Heart right ventricle (tissue), 16 donors: ENCODE measurements around the gene LRRC9. TPM values are rescaled to one million over a fixed set of nuclear protein-coding genes. Genes with fewer than 3 reads are reported as not detected.

ENCODE experiments used
- ATAC-seq, 8 donors: fragments of 200-7000 bp; cut with Tn5 transposase; one replicate each; pipeline ENCODE4 v1.9.1; 2020; ENCODE audit warnings: mild to moderate bottlenecking in 8 of 8, moderate library complexity in 8 of 8, moderate number of reproducible peaks in 1 of 8
- DNase-seq, 2 donors: peaks; one replicate each; pipeline ENCODE4 v3.0.0-alpha.2; 2020
- H3K27ac ChIP-seq, 10 donors: fragments of 200-600 bp; sonication (generic) in 2 of 10; one replicate each; pipeline versions ENCODE4 v1.5.0 to v1.8.0; 2020 to 2022; ENCODE audit warnings: mild to moderate bottlenecking in 3 of 10
- H3K27me3 ChIP-seq, 7 donors: fragments of 200-600 bp; one replicate each; pipeline ENCODE4 v1.8.0; 2021 to 2022; ENCODE audit warnings: mild to moderate bottlenecking in 2 of 7
- H3K36me3 ChIP-seq, 9 donors: fragments of 200-600 bp; sonication (generic) in 1 of 9; one replicate each; pipeline versions ENCODE4 v1.5.0 to v1.8.0; 2020 to 2022; ENCODE audit warnings: mild to moderate bottlenecking in 2 of 9
- H3K4me1 ChIP-seq, 9 donors: fragments of 200-600 bp; sonication (generic) in 1 of 9; one replicate each; pipeline versions ENCODE4 v1.5.0 to v1.8.0; 2020 to 2022; ENCODE audit warnings: mild to moderate bottlenecking in 4 of 9
- H3K4me3 ChIP-seq, 10 donors: fragments of 200-600 bp; sonication (generic) in 2 of 10; one replicate each; pipeline versions ENCODE4 v1.5.0 to v1.8.0; 2020 to 2022; ENCODE audit warnings: mild to moderate bottlenecking in 7 of 10, moderate library complexity in 2 of 10
- H3K9me3 ChIP-seq, 11 donors: fragments of 200-600 bp in 10 of 11; sonication (generic) in 2 of 11; one replicate each; pipeline versions ENCODE4 v1.5.0 to v1.8.0; 2013 to 2022; ENCODE audit warnings: mild to moderate bottlenecking in 2 of 11, control low read depth in 1 of 11, moderate library complexity in 1 of 11
- CTCF ChIP-seq, 9 donors: fragments of 200-600 bp; sonication (generic) in 2 of 9; IDR thresholded peaks; one replicate each; pipeline versions ENCODE4 v1.5.0 to v1.8.0; 2021 to 2022; ENCODE audit warnings: antibody characterized with exemption in 9 of 9, mild to moderate bottlenecking in 5 of 9, moderate library complexity in 1 of 9
- WGBS, 2 donors: extraction: QIAGEN DNeasy Blood & Tissue Kit; methylation state at CpG; one replicate each; pipeline ENCODE4 v1.1.7; 2013; ENCODE audit warnings: inconsistent platforms in 1 of 2; 5-methylcytosine and 5-hydroxymethylcytosine counted together
- intact Hi-C, 10 donors: fragments of 100-400 bp; cut with DNase I; formaldehyde crosslinking; loops; one replicate each; pipeline versions ENCODE4 v1.11.1 to v1.14.2; 2022
- polyA plus RNA-seq, 2 donors: library from polyadenylated mRNA; stranded (reverse); fragments of 200-250 nt; gene quantifications; one replicate each; pipeline ENCODE4 v1.2.3, GENCODE V29; 2013
- total RNA-seq, 10 donors: library from RNA; stranded (reverse); fragmentation: NEBNext Ultra II Directional in 3 of 10; extraction: Animal tissue kit (Norgen Biotek cat#: 25700) in 3 of 10; gene quantifications; one replicate each; pipeline versions ENCODE4 v1.2.1 to v1.2.4, GENCODE V29; 2021 to 2023
- donor health status: Arrhythmogenic right ventricular cardiomyopathy.
- donor health status: ischemic (EF 13 %, LVEDD 7.1; RV severe dilation, severe dysfunction).
- donor health status: healthy with polysubstance abuse.
- donor health status: DM: no; HTN: yes; CAD: no.
- donor health status: DM: no; HTN: no; CAD: no.
- donor health status: ischemic (EF 25% LVEDD 6.9; RV normal size, moderate dysfunction).
- donor health status: ischemic (EF 25% LVEDD 5.7; RV mildly dilated, moderate dysfunction).
- donor health status: healthy.
- donor health status: DM: yes; HTN: yes; CAD: no.
- donor health status: Ischemic cardiomyopathy.
- donor health status: ischemic (EF 35%, LVEDD 5.7; RV mildly dilated, moderate dysfunction).
- donor health status: nonischemic (EF 11% LVEDD 7.7; RV severe dilation, severe dysfunction).
- donor health status: DM: yes; HTN: yes; CAD: no.
- donor health status: PGD.
- donor health status: ischemic (EF 29% LVEDD 5.4; RV normal size, mild dysfunction).
- donor health status: nonischemic (EF 23%, LVEDD 6.1; RV moderate dilation, normal function).

Gene LRRC9
- total and polyA plus RNA-seq, 12 donors = 0.01 to 1.7 (median 0.22) TPM; not detected in 4

GRCh38 chr14:59918824-59919569 lies 947 bp upstream of the LRRC9 start:
- WGBS, 2 donors = 2% methylated on average over 18 of the region's 18 CpGs
- H3K36me3 ChIP-seq = no peaks in the 10 kb centered on the region
- H3K9me3 ChIP-seq = no peaks in the 10 kb centered on the region
- H3K4me3 ChIP-seq = peak overlapping the region; percentile 14 to 50 (median 44)
- H3K27me3 ChIP-seq = peaks cover 0 to 57% (median 48%) of the 10 kb centered on the region in 7 donors
- peaks cover 0 to 17% (median 8%) of the 10 kb centered on the region in 9 donors for H3K4me1 ChIP-seq
- ATAC-seq = peak in 3 of 8 donors; percentile 42 to 64 (median 49)
- peak in 7 of 9 donors; percentile 26 to 56 (median 44) for TF ChIP-seq CTCF (IDR thresholded peaks at IDR 0.05)
- DNase-seq = no peak
- H3K27ac ChIP-seq = no peak overlapping the region
- intact Hi-C loops = no loop called here

DNA sequence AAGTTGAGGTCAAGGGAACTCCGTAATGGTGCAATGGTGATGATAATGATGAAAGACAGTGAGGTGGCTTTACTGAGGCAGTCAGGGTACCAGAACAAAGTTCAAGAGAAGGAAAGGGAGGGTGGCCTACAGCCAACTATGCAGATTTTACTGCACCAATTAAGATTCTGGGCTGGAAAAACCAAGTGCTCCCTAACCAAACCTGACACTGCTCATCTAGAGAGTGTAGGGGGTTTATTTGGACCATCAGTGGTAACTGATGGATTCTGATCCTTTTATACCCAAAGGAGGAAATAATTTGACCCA lies 387 bp downstream of the LRRC9 start:
- peaks cover 0 to 53% (median 43%) of the 10 kb centered on the region in 7 donors for H3K27me3 ChIP-seq
- H3K4me1 ChIP-seq = peaks cover 0 to 17% (median 8%) of the 10 kb centered on the region in 9 donors
- intact Hi-C loops = no loop called here
- peak in 1 of 8 donors; percentile 22 for ATAC-seq
- H3K4me3 ChIP-seq = no peak overlapping the region
- no peak overlapping the region for H3K27ac ChIP-seq
- no peaks in the 10 kb centered on the region for H3K36me3 ChIP-seq
- DNase-seq = no peak
- 57 to 63% methylated on average over 1 of the region's 1 CpG for WGBS, 2 donors
- no peaks in the 10 kb centered on the region for H3K9me3 ChIP-seq
- no peak for TF ChIP-seq CTCF (IDR thresholded peaks at IDR 0.05)

GRCh38 chr14:59925797-59926196 lies 5.9 kb downstream of the LRRC9 start:
- no peak overlapping the region for H3K27ac ChIP-seq
- H3K4me3 ChIP-seq = no peak overlapping the region
- H3K36me3 ChIP-seq = no peaks in the 10 kb centered on the region
- ATAC-seq (no peak), DNase-seq (no peak)
- H3K4me1 ChIP-seq = no peaks in the 10 kb centered on the region
- TF ChIP-seq CTCF (IDR thresholded peaks at IDR 0.05) = no peak
- 68 to 71% methylated on average over 2 of the region's 2 CpGs for WGBS, 2 donors
- peaks cover 0 to 5% (median 0%) of the 10 kb centered on the region in 7 donors for H3K27me3 ChIP-seq
- peaks cover 0 to 7% (median 0%) of the 10 kb centered on the region in 11 donors for H3K9me3 ChIP-seq
- intact Hi-C loops = no loop called here

DNA sequence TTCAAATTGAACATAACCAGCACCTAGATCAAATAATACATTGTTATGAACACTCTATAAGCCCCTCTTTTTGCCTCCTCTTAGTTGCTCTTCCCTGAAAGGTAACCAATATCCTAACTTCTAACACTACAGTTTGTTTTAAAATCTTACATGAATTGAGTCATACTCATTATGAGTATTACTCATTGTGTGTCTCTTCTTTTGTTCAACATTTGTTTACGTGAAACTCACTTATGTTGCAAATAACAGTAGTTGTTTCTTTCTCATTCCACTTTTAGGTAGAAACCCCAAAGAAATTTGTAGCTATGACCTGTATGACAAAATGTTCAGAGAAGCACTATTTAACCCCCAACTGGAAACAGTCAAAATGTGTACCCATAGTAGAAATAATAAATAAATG lies 6.6 kb downstream of the LRRC9 start:
- Histone ChIP-seq H3K36me3 (no peaks in the 10 kb centered on the region), H3K27me3 (peaks cover 0 to 5% (median 0%) of the 10 kb centered on the region in 7 donors), H3K9me3 (peaks cover 0 to 7% (median 0%) of the 10 kb centered on the region in 11 donors), H3K4me1 (no peaks in the 10 kb centered on the region), H3K27ac (no peak overlapping the region), H3K4me3 (no peak overlapping the region)
- intact Hi-C loops = no loop called here
- no peak for TF ChIP-seq CTCF (IDR thresholded peaks at IDR 0.05)
- no peak for DNase-seq
- WGBS, 2 donors = 89 to 91% methylated on average over 1 of the region's 1 CpG
- ATAC-seq = no peak
